Thyroid gland (tissue), 4 donors: Measurements from ENCODE around the gene PRKCG. TPM values are rescaled to one million over a fixed set of nuclear protein-coding genes. Genes with fewer than 3 reads are reported as not detected.
"Not testable (repeated sequence)": the region's sequence is repeated elsewhere in the genome, so short reads cannot be mapped to it uniquely, and the experiment has no call there.

ENCODE experiments used
- DNase-seq, 2 donors: peaks; one replicate each; pipeline ENCODE4 v3.0.0-alpha.2; 2019
- H3K27ac ChIP-seq, 3 donors: fragments of 200-600 bp; sonication (generic); 1 replicate in 2 of 3; 2 replicates in 1 of 3; pipeline ENCODE4 v1.5.1; 2016 to 2019; ENCODE audit warnings: mild to moderate bottlenecking in 1 of 3, moderate library complexity in 1 of 3
- H3K27me3 ChIP-seq: fragments of 200-600 bp; sonication (generic); one replicate; pipeline ENCODE4 v1.5.1; 2019
- H3K36me3 ChIP-seq, 2 donors: fragments of 200-600 bp; sonication (generic); one replicate each; pipeline ENCODE4 v1.5.1; 2016 to 2019
- H3K4me1 ChIP-seq, 2 donors: fragments of 200-600 bp; sonication (generic); one replicate each; pipeline ENCODE4 v1.5.1; 2017 to 2019
- H3K4me3 ChIP-seq, 3 donors: fragments of 200-600 bp; sonication (generic); replicated peaks in 1 of 3; 1 replicate in 2 of 3; 2 replicates in 1 of 3; pipeline ENCODE4 v1.5.1; 2016; ENCODE audit warnings: mild to moderate bottlenecking in 1 of 3
- H3K9me3 ChIP-seq: fragments of 200-600 bp; sonication (generic); one replicate; pipeline ENCODE4 v1.5.1; 2017
- POLR2A ChIP-seq, 2 donors: fragments of 450-650 bp; IDR thresholded peaks; one replicate each; pipeline ENCODE4 v1.6.1; 2017; ENCODE audit warnings: antibody characterized with exemption in 2 of 2, mild to moderate bottlenecking in 2 of 2, moderate library complexity in 1 of 2
- WGBS, 2 donors: methylation state at CpG; one replicate each; pipeline ENCODE4 v1.1.5; 2017; 5-methylcytosine and 5-hydroxymethylcytosine counted together
- intact Hi-C: fragments of 100-400 bp; cut with DNase I; formaldehyde crosslinking; loops from one replicate; pipeline ENCODE4 v1.15.1; 2023
- total RNA-seq, 4 donors: library from RNA; depleted of rRNA; stranded (reverse); fragments of >200 nt; gene quantifications; one replicate each; pipeline ENCODE4 v1.2.3, GENCODE V29; 2016
- TF ChIP-seq, protein P1 (sequence below), 6 experiments: fragments of 200-600 bp in 3 of 6; fragments of 450-650 bp in 3 of 6; sonication (generic) in 3 of 6; IDR thresholded peaks; one replicate each; pipeline ENCODE4 v1.5.1; 2016 to 2019; ENCODE audit warnings: antibody characterized with exemption in 6 of 6, mild to moderate bottlenecking in 2 of 6, inconsistent platforms in 1 of 6, moderate library complexity in 1 of 6

PRKCG gene
- not detected for total RNA-seq

DNA sequence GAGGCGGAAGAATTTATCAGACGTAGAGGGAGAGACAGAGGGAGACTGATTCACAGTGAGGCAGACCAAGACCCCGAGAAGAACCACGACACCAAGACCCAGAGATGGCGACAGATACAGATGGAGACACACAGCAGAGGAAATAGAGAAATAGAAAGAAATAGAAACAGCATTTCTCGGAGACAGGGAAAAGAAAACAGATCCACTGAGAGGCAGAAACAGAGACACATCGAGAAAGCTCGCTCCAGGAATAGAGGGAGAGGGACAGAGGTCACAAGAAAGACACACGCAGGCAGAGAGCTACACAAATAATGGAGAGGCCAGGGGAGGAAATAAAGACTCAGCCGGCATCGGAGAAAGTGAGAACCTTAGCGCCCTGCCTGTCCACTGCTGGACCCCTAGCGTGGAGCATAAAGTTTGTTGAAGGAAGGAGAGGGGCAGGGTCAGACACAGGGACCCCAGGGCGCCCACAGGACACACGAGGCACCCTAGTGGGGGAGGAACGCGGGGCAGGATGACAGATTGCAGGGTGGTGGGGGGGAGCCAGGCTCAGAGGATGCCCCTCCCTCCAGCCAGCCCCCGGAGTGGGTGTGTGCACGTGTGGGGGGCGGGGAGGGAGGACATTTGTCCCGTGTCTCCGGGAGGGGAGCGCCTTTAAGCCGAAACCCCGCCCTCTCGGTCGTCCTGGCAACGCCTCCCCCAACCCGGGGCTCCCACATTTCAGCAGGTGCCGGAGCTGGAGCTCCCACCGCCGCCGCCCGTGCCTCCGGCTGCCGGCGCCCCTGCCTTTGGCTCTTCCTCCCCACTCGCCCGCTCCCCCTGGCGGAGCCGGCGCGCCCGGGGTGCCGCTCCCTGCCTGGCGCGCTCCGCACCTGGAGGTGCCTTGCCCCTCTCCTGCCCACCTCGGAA lies at the start of gene PRKCG:
Gene PRKCG (plus strand): TSS at position 716 of the 909 bp plus-strand sequence. CDS start 298 bp downstream, outside the sequence.
- TF ChIP-seq POLR2A (IDR thresholded peaks at IDR 0.05): no peak
- TF ChIP-seq, protein P1, sequence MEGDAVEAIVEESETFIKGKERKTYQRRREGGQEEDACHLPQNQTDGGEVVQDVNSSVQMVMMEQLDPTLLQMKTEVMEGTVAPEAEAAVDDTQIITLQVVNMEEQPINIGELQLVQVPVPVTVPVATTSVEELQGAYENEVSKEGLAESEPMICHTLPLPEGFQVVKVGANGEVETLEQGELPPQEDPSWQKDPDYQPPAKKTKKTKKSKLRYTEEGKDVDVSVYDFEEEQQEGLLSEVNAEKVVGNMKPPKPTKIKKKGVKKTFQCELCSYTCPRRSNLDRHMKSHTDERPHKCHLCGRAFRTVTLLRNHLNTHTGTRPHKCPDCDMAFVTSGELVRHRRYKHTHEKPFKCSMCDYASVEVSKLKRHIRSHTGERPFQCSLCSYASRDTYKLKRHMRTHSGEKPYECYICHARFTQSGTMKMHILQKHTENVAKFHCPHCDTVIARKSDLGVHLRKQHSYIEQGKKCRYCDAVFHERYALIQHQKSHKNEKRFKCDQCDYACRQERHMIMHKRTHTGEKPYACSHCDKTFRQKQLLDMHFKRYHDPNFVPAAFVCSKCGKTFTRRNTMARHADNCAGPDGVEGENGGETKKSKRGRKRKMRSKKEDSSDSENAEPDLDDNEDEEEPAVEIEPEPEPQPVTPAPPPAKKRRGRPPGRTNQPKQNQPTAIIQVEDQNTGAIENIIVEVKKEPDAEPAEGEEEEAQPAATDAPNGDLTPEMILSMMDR (IDR thresholded peaks at IDR 0.05): peak in 3 of 6 experiments; percentile 23 to 41 (median 30)
- Histone ChIP-seq H3K4me1 (peaks cover 9 to 19% of the 10 kb centered on the region in 2 donors), H3K36me3 (no peaks in the 10 kb centered on the region), H3K9me3 (no peaks in the 10 kb centered on the region), H3K27ac (no peak within 1 kb of the TSS), H3K27me3 (peaks cover 3% of the 10 kb centered on the region), H3K4me3 (no peak within 1 kb of the TSS)
- 2 to 3% methylated on average over 29 to 31 of the region's 49 CpGs for WGBS, 2 donors
- peak in 1 of 2 donors; percentile 12 for DNase-seq
- intact Hi-C loops: no loop called here

DNA sequence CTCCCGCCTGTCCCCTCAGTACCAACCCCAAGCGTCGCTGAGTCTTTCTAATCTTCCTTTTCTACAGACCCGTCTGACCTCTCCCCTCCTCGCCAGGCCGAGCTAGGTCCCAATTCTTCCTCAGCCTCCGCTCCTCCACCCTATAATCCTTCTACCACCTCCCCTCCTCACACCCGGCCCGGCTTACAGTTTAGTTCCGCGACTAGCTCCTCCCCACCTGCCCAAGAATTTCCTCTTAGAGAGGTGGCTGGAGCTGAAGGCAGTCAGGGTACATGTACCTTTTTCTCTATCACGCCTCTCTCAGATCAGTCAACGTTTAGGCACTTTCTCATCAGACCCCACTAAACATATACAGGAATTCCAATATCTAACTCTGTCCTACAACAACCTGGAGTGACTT lies 49.1 kb upstream of the PRKCG start:
- H3K4me1 ChIP-seq, H3K4me3 ChIP-seq, intact Hi-C loops, DNase-seq, H3K27me3 ChIP-seq, H3K36me3 ChIP-seq, H3K9me3 ChIP-seq, H3K27ac ChIP-seq: not testable (repeated sequence)
- WGBS, 2 donors: 20 to 22% methylated on average over 13 of the region's 13 CpGs

DNA sequence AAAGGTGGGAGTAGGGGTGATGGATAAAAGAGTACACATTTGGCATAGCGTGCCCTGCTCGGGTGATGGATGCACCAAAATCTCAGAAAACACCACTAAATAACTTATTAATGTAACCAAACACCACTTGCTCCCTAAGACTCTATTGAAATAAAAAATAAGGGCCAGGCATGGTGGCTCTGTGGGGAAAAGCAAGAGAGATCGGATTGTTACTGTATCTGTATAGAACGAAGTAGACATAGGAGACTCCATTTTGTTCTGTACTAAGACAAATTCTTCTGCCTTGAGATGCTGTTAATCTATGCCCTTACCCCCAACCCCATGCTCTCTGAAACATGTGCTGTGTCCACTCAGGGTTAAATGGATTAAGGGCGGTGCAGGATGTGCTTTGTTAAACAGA lies 43.6 kb upstream of the PRKCG start:
- intact Hi-C loops, H3K9me3 ChIP-seq, H3K27ac ChIP-seq, H3K27me3 ChIP-seq, DNase-seq, H3K36me3 ChIP-seq, H3K4me1 ChIP-seq, H3K4me3 ChIP-seq: not testable (repeated sequence)
- 64 to 69% methylated on average over 5 of the region's 5 CpGs for WGBS, 2 donors

DNA sequence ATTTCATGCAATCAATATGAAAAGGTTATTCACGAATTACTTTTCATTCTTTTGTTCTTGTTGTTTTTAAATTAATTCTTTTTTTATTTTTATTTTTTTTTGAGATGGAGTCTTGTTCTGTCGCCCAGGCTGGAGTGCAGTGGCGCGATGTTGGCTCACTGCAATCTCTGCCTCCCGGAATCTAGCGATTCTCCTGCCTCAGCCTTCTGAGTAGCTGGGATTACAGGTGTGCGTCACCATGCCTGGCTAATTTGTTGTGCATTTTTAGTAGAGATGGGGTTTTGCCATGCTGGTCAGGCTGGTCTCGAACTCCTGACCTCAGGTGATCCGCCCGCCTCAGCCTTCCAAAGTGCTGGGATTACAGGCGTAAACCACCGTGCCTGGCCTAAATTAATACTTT lies 41.8 kb upstream of the PRKCG start:
- not testable (repeated sequence) for DNase-seq, H3K4me1 ChIP-seq, H3K27ac ChIP-seq, H3K27me3 ChIP-seq, H3K9me3 ChIP-seq, H3K4me3 ChIP-seq, H3K36me3 ChIP-seq
- 94 to 96% methylated on average over 12 of the region's 12 CpGs for WGBS, 2 donors
- intact Hi-C loops: loop anchor here (5.0 kb wide), 1 partner anchor 182 kb away; no protein-coding TSS in a partner anchor

DNA sequence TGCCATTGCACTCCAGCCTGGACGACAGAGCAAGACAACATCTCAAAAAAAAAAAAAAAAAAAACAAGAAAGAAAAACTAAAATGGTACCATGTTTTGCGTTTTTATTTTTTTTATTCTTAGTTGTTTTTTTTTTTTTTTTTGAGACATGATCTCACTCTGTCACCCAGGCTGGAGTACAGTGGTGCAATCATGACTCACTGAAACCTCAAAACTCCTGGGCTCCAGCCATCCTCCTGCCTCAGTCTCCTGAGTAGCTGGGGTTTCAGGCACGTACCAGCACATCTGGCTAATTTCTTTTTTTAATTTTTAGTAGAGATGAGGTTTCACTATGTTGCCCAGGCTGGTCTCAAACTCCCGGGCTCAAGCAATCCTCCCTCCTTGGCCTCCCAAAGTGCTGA lies 41.1 kb upstream of the PRKCG start:
- intact Hi-C loops: loop anchor here (5.0 kb wide), 1 partner anchor 181 kb away; no protein-coding TSS in a partner anchor
- H3K9me3 ChIP-seq, H3K27ac ChIP-seq, H3K36me3 ChIP-seq, H3K27me3 ChIP-seq, DNase-seq, H3K4me1 ChIP-seq, H3K4me3 ChIP-seq: not testable (repeated sequence)
- 82 to 86% methylated on average over 4 of the region's 4 CpGs for WGBS, 2 donors

DNA sequence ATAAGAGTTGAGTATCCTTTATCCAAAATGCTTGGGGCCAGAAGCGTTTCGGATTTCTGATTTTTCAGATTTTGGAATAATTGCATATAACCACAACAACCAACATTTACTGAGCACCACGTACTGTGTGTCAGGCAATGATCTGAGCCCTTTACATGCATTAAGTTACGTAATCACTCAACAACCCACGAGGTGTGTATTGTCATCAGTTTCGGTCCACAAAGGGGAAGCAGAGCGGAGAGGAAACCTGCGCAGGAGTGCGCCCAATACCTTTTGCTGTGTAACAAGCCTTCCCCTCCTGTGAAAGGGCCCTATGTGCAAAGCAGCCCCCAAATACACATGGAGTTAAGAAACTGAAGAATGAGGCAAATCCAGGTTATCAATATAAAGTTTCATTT lies 37.1 kb upstream of the PRKCG start:
- Histone ChIP-seq H3K4me1 (peaks cover 6 to 8% of the 10 kb centered on the region in 2 donors), H3K27ac (no peak overlapping the region), H3K9me3 (no peaks in the 10 kb centered on the region), H3K36me3 (no peaks in the 10 kb centered on the region), H3K4me3 (no peak overlapping the region), H3K27me3 (no peaks in the 10 kb centered on the region)
- WGBS, 2 donors: 83 to 91% methylated on average over 9 of the region's 9 CpGs
- no peak for DNase-seq
- TF ChIP-seq, protein P1 (IDR thresholded peaks at IDR 0.05): no peak
- TF ChIP-seq POLR2A (IDR thresholded peaks at IDR 0.05): no peak
- intact Hi-C loops: loop anchor here (5.0 kb wide), 1 partner anchor 177 kb away; no protein-coding TSS in a partner anchor

DNA sequence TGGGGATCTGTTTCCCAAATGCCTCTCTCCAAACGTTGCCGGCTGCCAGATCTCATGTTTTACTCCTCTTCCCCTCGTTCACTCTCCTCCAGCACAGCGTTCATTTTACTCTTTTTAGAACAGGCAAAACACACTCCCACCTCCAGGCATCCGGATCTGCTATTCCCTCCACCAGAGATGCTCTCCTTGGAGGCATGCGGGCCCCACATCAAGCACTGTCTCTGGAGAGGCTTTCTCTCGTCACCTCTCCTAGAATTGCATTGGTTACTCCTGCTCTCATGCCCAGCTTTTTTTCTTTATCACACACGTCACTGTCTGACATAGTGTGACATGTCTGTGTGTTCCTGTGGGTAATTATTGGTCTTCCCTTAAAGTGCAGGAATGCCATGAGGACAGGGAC lies 34.4 kb upstream of the PRKCG start:
- Histone ChIP-seq H3K9me3 (no peaks in the 10 kb centered on the region), H3K27ac (no peak overlapping the region), H3K4me3 (no peak overlapping the region), H3K36me3 (no peaks in the 10 kb centered on the region), H3K27me3 (no peaks in the 10 kb centered on the region), H3K4me1 (no peaks in the 10 kb centered on the region)
- intact Hi-C loops: no loop called here
- no peak for DNase-seq
- 52 to 54% methylated on average over 8 of the region's 8 CpGs for WGBS, 2 donors
- TF ChIP-seq POLR2A (IDR thresholded peaks at IDR 0.05): no peak
- TF ChIP-seq, protein P1 (IDR thresholded peaks at IDR 0.05): no peak
